Measurements from ENCODE around the gene CACNA1I.

CACNA1I gene

DNA sequence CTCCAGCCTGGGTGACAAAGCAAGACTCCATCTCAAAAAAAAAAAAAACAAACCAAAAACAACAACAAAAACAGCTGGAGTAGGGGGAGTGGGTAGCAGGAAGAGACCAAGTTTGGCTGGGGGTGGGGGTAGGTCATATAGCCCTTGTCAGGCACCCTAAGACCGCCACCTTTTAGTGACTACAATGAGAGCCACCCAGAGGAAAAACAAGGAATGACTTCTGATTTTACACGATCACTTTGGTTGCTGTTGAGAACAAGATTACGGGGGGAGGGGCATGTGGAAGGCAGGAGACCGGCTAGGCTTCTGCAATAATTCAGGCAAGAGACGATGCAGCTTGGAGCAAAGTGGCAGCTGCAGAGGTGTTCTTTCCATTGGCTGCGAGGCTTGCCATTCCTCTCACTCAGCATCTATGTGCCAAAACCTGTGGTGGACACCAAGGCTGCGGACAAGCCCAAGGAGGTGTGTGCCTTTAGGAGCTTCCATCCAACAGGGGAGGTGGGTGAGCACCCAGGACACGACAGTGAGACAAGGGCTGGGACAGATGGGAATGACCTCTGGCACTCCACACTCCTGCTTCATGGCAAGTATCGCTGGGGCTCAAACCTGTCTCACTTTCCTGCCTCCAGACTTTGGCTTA lies 39.7 kb upstream of the CACNA1I start:
- peak; percentile 65 for DNase-seq (ENCODE audit: low read depth)
- H3K4me3 ChIP-seq (ENCODE audit: low read length) = no peak overlapping the region
- TF ChIP-seq, protein P1, sequence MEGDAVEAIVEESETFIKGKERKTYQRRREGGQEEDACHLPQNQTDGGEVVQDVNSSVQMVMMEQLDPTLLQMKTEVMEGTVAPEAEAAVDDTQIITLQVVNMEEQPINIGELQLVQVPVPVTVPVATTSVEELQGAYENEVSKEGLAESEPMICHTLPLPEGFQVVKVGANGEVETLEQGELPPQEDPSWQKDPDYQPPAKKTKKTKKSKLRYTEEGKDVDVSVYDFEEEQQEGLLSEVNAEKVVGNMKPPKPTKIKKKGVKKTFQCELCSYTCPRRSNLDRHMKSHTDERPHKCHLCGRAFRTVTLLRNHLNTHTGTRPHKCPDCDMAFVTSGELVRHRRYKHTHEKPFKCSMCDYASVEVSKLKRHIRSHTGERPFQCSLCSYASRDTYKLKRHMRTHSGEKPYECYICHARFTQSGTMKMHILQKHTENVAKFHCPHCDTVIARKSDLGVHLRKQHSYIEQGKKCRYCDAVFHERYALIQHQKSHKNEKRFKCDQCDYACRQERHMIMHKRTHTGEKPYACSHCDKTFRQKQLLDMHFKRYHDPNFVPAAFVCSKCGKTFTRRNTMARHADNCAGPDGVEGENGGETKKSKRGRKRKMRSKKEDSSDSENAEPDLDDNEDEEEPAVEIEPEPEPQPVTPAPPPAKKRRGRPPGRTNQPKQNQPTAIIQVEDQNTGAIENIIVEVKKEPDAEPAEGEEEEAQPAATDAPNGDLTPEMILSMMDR (IDR thresholded peaks at IDR 0.05; ENCODE audit: insufficient read depth, low read depth, low read length, missing control alignments) = peak; percentile 43

DNA sequence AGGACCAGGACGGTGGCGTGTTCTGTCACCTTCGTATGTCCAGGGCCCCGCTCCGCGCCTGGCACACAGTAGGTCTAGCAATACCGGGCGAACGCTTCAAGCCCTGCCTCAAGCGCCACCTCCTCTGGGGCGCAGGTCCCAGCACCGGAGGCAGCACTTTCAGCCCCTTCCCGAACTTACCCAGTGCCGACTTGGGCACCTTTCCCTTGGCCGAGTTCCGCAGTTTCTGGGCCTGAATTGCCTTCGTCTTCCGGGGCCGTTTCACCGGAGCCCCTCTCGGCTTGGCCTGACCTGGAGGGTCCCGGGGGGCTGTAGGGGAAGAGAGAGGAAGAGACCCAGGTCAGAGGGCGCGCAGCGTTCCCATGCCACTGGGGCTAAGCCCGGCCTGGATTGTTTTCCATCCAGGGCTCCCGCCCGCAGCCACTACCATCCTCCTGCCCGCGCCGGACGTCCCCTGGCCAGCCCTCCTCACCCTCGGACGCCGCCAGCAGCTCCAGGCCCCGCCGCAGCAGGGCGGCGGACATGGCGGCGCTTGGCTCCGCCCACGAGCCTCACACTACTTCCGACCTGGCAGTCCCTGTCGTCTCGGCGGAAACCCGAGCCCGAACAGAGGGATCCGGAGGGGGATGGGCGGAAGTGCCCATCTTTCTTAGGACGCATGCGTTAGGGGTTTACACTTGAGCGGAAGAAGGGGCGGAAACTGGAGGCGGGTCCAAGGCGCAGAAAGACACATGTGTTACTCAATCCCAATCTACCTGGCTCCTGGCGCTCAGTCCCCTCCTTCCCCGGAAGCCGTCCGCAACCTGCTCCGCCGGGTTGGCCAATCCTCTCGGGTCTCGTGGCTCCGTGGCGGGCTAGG lies 38.1 kb upstream of the CACNA1I start, which contains the start of gene RPS19BP1:
RPS19BP1 (minus strand) TSS at position 534 of the 859 bp plus-strand sequence; CDS start at position 524, 10 bp downstream.
- TF ChIP-seq, protein P1 (IDR thresholded peaks at IDR 0.05; ENCODE audit: insufficient read depth, low read depth, low read length, missing control alignments) = no peak

DNA sequence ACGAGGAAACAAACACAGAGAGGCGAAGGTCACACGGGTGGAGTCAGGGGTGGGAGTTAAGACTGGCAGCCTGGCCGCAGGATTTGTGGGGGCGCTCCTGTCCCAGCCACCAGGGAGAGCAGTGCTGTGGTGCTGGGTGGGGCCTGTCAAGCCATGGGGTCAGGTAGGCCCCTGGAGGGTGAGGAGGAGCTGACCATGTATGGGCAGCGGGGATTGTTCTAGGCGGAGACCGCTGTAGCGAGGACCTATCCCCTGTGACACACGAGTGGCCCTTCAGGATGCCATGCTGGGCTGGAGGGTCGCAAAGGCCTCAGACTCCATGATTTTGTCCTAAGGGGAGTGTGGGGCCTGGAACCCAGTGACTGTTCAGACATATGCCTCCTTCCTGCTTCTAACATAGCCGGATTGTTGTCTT lies 36.5 kb upstream of the CACNA1I start:
- TF ChIP-seq, protein P1 (IDR thresholded peaks at IDR 0.05; ENCODE audit: insufficient read depth, low read depth, low read length, missing control alignments) = no peak
- H3K4me3 ChIP-seq (ENCODE audit: low read length) = no peak overlapping the region
- DNase-seq (ENCODE audit: low read depth) = no peak

More for the DNA sequence above, 38.1 kb upstream of the CACNA1I start, which contains the start of gene RPS19BP1:
- H3K4me3 ChIP-seq (ENCODE audit: low read length) = peak within 1 kb of the TSS; percentile 95
- peak; percentile 100 for DNase-seq (ENCODE audit: low read depth)

DNA sequence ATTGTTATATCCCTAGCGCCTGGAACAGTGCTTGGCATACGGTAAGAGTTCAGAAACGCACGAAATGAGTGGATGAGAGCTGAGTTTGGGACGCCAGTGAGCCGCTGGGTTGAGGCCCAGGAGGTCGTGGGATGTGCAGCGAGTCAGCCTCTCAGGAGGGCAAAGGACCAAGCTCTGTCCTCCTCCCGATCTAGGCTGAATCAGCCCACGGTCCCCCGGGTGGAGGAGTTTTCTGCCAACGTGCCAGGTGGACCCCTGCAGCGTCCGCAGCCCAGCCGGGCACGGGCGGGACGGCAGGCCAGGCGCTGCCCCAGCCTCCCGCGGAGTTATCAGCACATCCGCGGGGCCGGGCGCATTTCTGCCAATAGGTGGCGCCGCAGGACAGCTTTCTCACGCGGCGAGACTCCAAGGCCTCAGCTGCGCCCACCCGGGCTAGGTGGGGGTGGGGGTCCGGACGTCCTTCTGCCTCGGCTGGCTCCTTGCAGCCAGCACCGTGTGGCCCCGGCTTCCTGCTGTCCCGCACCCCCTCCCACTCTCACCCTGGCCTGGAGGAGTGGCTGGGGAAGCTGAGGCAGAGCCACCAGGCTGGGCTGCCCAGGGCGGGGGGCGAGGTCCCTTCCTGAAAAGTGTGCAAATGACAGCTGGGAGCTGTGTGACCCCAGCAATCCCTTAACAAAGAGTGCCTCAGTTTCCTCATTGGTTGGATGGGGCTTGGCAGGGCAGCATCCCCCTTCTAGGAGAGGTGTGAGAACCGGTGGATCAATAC lies 35.8 kb upstream of the CACNA1I start:
- H3K4me3 ChIP-seq (ENCODE audit: low read length) = no peak overlapping the region
- peak; percentile 65 for DNase-seq (ENCODE audit: low read depth)
- TF ChIP-seq, protein P1 (IDR thresholded peaks at IDR 0.05; ENCODE audit: insufficient read depth, low read depth, low read length, missing control alignments) = peak; percentile 66

DNA sequence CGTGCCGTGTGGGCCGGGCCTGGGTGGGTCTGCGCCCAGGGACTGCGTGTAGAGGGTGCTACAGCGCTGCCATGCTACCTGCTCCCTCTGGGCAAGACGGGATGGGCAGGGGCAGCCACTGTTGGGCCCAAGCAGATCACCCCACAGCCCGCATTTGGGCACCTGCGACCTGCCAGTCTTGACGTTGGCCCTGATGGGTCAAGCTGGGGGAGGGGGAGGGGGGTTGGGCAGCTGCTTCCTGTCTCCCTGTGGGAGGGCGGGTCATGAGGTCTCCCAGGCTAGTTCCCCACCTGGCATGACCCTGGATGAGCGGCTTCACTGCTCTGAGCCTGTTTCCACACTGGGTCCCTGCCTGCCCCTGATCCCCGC lies 35.2 kb upstream of the CACNA1I start:
- TF ChIP-seq, protein P1 (IDR thresholded peaks at IDR 0.05; ENCODE audit: insufficient read depth, low read depth, low read length, missing control alignments) = no peak
- DNase-seq (ENCODE audit: low read depth) = no peak
- H3K4me3 ChIP-seq (ENCODE audit: low read length) = no peak overlapping the region

DNA sequence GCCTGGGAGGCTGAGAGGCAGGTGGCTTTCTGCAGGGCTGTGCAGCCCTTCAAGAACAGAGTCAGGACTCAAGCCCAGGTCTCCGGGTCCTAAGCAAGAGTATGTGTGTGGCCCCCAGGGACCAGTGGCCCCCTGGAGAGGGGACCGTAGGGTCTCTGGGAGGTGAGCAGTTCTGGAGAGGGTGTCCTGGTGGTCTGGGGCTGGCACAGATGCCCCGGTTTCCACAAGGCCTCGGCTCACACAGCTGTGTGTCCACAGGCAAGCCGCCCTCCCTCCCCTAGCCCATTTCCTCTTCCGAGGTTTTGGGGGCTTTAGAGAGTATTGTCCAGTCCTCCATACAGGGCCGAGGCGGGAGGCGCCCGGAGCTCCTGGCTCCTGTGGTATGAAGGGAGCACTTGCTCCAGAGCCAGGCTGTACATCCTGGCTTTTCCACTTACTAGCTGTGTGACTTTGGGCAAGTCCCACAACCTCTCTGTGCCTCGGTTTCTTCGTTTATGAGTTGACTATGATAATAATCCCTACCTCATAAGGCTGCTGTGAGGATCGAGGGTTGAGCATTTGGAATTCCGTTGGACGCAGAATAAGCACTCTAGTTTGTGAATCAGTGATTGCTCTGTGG lies 34.6 kb upstream of the CACNA1I start:
- TF ChIP-seq, protein P1 (IDR thresholded peaks at IDR 0.05; ENCODE audit: insufficient read depth, low read depth, low read length, missing control alignments) = no peak
- no peak for DNase-seq (ENCODE audit: low read depth)
- no peak overlapping the region for H3K4me3 ChIP-seq (ENCODE audit: low read length)

All from epithelial cell of esophagus (primary cell).